ENCODE results near the gene KCNE2.

DNA sequence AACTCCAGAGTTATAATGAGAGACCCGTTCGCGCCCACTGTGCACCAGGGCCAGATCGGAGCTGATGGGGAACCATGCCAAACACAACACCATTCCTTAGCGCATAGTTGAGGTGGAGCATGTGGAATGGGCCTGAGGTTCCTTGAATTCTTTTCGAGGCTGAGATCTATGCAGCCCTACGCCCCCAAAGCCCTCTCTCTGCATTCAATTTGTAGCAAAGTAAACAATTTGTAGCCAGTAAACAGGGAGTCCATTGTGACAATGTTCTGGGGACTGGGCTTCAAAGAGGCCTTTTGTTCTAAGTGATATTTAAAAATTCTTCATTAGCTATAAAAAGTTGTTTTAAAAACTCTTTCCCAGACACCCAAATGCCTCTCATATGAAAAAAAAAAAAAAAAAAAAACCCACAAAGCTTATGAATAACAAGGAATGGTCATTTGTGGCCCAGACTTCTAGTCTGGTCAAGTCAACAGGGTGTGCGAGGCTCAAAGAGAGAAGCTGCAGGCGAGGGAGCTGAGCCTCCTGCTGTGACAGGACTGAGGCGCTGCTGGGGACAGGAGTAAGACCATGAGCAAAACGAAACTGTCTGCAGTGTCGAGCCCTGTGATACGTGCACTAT, 30.6 kb upstream of the KCNE2 start:
- no peak for TF ChIP-seq EZH2 (IDR thresholded peaks at IDR 0.05; ENCODE audit: borderline replicate concordance, insufficient read depth, low read depth, low read length, poor library complexity, severe bottlenecking)
- TF ChIP-seq, protein P1, sequence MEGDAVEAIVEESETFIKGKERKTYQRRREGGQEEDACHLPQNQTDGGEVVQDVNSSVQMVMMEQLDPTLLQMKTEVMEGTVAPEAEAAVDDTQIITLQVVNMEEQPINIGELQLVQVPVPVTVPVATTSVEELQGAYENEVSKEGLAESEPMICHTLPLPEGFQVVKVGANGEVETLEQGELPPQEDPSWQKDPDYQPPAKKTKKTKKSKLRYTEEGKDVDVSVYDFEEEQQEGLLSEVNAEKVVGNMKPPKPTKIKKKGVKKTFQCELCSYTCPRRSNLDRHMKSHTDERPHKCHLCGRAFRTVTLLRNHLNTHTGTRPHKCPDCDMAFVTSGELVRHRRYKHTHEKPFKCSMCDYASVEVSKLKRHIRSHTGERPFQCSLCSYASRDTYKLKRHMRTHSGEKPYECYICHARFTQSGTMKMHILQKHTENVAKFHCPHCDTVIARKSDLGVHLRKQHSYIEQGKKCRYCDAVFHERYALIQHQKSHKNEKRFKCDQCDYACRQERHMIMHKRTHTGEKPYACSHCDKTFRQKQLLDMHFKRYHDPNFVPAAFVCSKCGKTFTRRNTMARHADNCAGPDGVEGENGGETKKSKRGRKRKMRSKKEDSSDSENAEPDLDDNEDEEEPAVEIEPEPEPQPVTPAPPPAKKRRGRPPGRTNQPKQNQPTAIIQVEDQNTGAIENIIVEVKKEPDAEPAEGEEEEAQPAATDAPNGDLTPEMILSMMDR (IDR thresholded peaks at IDR 0.05) = no peak

Data from B cell (primary cell).